Urothelium cell line (cell line): Measurements from ENCODE around the gene DNAJB2.
"Not testable (repeated sequence)": the region's sequence is repeated elsewhere in the genome, so short reads cannot be mapped to it uniquely, and the experiment has no call there.

Experiments used
- DNase-seq: peaks from one replicate; pipeline ENCODE4 v3.0.0; 2011; ENCODE audit warnings: low spot score, mixed read lengths
- FAIRE-seq: peaks from 2 replicates; lab custom pipeline; 2011; peaks lifted over from hg19 to GRCh38; lab: Jason Lieb, UNC

Gene DNAJB2

DNA sequence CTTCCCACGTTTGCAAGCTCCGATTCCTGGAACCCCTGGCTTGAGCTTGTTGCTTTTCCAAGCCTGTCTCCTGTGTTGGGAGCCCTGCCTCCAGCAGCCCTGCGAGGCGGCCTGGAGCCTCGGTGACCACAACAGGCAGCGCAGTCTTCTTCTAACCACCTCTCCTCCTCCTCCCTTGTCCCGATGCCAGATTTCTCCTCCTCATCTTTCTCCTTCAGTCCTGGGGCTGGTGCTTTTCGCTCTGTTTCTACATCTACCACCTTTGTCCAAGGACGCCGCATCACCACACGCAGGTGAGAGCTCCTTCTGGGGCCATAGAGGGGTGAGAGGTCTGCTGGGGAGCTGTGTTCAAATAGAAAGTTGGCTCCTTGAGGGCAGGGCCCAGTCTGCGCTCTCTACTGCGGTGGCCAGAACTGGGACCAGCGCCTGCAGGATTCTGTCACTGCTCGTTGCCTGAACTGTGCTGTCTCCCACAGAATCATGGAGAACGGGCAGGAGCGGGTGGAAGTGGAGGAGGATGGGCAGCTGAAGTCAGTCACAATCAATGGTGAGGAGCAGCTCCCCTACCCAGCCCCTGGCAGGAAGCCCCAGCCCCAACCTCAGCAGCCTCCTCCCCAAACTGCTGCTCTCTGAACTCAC, 3.9 kb downstream of the DNAJB2 start:
- no peak for FAIRE-seq
- no peak for DNase-seq

DNA sequence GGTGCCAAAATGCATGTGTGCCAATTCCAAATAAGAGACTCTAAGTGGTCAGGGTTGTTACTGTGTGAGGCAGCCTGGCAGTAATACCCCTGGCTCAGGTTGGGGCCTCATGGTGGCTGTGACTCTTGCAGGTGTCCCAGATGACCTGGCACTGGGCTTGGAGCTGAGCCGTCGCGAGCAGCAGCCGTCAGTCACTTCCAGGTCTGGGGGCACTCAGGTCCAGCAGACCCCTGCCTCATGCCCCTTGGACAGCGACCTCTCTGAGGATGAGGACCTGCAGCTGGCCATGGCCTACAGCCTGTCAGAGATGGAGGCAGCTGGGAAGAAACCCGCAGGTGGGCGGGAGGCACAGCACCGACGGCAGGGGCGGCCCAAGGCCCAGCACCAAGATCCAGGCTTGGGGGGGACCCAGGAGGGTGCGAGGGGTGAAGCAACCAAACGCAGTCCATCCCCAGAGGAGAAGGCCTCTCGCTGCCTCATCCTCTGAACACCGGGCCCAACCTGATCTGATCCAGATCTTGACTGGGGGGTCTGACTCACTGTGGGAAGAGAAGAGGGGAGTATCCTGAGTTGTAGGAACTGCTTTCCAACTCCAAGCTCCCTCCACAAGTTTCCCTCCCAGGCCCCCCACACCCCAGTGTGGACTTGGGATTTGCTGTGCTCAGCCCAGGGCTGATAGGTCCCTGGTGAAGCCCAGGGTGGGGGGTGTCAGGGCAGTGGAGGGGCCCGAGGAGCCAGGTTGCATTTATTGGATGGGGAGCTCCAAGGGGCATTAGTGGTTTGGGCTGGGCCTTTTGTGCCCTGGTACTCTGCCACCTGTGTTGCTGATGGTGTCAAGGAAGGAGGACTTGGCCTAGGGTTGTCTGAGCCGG, 5.6 kb downstream of the DNAJB2 start:
- DNase-seq (no peak), FAIRE-seq (no peak)

DNA sequence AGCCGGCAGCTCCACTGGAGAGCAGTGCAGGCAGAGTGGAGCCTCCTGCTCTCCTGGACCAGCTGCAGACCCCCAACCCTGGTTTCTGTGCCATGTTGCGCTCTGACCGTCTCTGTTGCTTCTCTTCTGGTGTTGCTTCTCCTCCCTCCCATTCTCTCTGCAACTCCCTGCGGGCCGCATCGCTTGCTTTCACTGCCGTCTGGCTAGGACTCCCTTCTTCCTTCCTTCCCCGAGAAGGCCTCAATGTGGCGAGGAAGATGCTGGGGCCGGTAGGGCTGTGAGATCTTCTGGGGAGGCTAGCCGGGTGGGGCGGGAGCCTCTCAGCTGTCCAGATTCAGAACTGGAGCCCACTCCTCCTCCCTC, 6.2 kb downstream of the DNAJB2 start:
- DNase-seq, result no peak
- no peak for FAIRE-seq

DNA sequence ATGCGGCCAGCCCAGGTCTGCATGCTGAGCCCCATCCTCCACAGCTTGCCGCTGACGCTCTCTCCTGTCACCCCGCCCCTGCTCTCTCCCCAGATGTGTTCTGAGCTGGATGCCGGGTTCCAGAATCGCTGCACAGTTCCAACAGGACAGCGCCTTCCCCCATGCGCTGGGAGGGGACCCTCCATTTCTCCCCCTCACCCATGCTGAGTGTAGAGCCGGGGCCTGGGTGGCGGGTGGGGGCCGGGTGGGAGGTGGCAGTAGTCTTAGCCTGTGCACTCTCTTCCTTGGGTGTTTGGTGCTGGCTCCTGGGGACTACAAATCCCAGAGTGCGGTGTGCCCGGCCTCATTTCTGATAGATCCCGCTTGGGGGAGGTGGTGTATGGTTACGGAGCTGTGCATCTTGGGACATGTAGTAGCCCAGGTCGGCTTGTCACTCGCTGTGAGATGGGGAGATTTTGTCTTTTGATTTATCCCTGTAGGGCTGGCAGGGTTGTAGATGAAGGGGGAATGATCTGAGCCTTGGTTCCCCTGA, 6.8 kb downstream of the DNAJB2 start:
- FAIRE-seq, result peak; percentile 73
- peak; percentile 55 for DNase-seq

DNA sequence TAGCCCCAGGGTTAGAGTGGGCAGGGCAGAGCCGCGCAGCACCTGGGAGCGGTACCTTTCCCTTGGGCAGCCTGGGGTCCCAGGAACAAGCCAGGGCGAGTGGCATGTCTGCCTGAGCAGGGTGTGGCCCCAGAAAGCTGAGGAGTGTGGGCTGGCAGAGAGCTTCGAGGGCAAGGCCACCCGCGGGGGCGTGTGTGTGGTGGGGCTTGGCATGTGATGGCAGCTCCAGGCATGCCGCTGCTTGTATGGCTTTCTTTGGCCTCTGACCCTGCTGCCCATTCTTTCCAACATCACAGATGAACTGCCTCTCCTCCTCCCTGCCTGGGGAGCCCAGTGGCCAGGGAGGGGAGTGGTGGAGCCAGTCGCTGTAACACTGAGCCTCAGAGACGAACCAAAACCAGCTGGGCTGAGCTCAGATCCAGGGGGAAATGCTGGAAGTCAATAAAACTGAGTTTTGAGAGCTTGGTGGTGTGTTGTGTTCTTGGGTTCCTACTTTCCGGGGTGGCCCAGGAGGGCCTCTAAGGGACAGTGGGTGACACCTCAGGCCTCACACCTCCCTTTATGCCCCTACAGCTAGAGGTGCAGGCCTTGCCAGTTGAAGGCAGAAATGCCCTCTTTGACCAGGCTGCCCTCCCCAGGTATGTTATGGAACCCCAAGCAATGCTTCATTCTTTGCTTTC, 7.4 kb downstream of the DNAJB2 start:
- no peak for FAIRE-seq

DNA sequence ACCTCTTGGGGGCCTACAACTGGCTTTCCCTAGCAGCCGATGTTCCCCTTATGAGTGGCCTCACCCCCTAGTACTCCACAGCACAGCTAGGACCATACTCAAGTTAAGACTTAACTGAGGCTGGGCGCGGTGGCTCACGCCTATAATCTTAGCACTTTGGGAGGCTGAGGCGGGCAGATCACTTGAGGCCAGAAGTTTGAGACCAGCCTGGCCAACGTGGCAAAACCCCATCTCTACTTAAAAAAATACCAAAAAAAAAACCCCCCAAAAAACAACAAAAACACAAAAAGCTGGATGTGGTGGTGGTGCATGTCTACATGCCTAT, 7.9 kb downstream of the DNAJB2 start:
- DNase-seq, FAIRE-seq: not testable (repeated sequence)

More for the DNA sequence above, 7.4 kb downstream of the DNAJB2 start:
- no peak for DNase-seq

DNA sequence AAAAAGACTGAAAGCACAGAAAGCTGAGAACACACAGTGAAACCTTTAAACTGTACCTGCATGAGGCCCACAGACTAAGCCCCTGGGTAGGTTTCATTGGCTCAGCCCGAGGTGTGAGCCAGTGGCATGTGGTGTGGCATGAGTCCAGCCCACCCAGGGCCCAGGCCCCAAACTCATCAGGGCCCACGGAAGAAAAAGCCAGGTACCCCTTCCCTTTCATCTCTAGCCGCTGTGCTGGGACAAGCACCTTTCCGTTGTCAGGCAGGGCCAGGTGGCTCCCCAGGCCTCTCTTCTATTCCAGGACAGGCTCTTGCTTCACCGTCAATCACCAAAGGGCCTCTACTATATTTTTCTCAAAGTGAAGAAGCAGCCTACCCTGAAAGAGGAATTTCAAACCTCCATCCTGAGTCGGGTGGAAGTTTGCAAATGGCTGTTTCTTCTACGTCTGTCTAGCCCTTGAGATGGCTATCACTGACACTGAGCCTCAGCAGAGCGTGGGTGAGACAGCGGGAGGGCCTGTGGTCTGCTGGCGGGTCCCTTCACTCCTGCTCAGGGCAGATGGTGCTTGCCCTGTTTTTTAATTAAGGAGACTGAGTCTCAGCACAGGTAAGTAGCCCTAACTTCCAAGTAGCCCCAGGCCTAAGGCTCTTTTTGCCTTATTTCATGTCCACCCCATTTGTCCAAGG, 8.6 kb downstream of the DNAJB2 start:
- FAIRE-seq (no peak), DNase-seq (no peak)

DNA sequence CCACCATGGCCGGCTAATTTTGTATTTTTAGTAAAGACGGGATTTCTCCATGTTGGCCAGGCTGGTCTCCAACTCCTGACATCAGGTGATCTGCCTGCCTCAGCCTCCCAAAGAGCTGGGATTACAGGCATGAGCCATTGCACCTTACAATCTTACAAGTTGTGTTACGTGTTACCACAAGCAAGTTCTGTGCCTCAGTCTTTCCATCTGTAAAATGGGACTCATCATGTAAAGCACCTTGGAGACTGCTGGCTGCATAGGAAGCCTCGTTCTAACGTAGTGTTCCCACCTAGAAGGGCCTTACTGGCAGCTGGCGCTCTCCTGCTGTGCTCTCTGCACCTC, 10.0 kb downstream of the DNAJB2 start:
- no peak for FAIRE-seq

DNA sequence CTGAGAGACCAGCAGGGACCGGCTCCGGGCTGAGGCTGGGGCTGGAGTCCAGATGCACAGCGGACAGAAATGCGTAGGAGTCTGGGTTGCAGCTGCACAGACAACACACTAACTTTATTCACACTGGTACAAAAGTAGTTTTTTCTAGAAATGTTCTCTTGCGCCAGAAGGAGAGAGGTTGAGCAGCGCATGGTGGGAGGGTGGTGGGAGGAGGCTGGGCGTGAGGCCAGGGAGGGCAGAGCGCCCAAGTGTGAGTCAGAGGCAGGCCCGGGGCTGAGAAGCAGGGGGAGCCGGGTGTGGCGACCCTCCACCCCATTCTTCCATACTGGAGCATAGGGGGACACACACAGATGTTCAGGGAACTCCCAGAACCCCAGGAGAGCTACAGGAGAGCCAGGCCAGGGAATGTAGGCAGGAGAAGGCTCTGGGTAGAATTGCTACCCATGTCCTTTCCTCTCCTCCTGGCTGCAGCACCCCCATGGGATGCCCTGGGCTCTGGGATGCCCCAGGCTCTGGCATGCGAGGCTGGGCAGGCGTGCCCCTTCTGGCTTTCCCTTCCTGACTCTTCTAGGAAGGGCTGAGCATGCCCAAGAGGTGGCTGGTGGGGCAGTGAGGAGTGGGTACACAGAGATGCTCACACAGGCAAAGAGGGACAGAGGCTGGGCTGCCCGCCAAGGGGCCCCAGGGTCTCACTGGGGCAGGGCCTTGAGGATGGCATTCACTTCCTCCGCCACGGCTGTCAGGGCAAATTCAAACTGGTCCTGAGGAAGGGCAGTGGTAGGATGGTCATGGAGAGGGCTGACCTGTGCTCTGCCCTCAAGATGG, 10.6 kb downstream of the DNAJB2 start:
- FAIRE-seq, result no peak

More for the DNA sequence above, 10.0 kb downstream of the DNAJB2 start:
- DNase-seq, result no peak

DNA sequence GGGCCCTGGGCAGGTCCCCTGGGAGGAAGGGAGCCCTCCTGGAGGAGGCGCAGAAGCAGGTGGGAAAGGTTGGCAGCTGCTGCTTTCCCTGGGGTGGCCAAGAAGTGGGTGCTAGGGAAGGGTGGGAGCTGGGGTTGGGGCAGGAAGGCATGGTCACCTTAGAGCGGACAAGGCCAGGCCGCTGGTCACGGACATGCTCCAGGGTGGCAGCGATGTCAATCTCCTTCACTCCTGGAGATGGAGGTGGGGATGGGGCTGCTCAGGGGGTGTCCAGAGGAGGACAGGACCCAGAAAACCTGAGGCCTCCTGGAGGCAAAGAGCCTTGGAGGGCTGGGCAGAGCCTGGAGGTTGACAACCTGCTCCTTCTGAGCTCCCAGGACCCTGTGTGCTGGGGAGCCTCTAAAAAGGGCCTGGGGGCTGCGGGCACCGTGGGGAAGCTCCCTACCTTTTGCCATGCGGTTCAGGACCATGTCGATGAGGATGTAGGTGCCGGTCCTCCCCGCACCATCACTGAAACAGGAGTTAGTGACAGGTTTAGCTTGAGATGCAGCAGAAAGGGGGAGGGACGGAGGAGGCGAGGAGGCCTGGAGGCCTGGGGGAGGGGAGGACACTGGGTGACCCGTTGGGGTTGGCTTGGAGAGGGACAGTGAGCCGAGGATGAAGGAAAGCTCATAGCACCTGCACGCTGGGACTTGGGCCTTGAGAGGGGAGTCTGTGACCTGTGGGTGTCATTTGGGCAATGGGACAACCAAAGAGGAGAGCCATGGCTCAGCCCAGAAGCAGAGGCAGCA, 11.4 kb downstream of the DNAJB2 start:
- FAIRE-seq (no peak), DNase-seq (no peak)

More for the DNA sequence above, 10.6 kb downstream of the DNAJB2 start:
- peak; percentile 73 for DNase-seq

DNA sequence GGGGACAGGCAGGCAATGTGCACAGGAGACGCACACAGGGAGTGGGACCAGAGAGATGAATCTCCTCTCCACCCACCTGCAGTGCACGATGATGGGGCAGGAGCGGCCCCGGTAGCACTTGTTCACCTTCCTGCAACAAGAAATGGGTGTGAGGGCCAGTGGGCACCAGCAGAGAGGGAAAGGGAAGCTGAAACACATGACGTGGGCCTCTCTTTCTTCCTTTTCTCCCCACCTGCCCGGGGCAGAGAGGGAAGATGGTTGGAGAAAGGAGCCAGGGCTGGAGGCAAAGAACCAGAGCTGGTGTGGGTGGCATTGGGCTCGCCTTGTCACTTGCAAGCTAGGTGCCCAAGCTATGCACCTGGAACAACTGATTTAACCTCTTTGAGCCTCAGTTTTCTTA, 12.2 kb downstream of the DNAJB2 start:
- DNase-seq (no peak), FAIRE-seq (no peak)

DNA sequence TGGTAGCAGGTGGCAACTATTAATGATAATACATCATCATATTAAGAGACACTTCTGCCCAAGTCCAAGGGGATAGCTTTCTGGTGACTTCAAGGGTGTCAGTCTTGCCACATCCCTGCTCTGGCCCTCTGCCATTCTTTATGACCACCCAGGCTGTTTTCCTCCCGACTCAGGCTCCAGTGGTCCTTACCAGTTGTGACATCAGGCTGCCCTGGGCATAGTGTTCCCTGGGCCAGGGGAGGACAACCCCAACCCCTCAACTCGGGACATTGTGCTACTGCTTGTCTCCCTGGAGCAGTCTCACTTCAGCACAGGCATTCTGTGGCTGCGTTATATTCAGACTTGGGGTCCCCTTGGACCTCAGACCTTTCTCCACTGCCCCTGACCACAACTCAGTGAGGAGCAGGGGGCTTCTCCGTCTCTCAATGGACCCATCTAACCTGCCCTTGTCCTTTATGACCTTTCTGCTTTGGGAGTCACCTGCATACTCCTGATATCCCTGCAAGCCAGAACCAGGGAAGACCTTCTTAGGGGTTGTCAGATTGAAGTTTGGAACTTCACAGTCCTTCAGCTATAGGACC, 12.8 kb downstream of the DNAJB2 start:
- FAIRE-seq, result no peak
- no peak for DNase-seq

DNA sequence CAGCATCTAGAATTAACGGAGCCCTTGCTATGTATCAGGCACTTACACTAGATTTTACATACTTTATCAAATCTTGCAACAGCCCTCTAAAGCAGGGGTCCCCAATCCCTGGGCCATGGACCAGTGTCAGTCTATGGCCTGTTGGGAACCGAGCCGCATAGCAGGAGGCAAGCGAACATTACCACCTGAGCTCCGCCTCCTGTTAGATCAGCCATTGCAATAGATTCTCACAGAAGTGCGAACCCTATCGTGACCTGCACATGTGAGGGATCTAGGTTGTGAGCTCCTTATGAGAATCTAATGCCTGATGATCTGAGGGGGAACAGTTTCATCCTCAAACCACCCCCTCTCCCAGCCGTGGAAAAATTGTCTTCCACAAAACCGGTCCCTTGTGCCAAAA, 13.4 kb downstream of the DNAJB2 start:
- no peak for FAIRE-seq

DNA sequence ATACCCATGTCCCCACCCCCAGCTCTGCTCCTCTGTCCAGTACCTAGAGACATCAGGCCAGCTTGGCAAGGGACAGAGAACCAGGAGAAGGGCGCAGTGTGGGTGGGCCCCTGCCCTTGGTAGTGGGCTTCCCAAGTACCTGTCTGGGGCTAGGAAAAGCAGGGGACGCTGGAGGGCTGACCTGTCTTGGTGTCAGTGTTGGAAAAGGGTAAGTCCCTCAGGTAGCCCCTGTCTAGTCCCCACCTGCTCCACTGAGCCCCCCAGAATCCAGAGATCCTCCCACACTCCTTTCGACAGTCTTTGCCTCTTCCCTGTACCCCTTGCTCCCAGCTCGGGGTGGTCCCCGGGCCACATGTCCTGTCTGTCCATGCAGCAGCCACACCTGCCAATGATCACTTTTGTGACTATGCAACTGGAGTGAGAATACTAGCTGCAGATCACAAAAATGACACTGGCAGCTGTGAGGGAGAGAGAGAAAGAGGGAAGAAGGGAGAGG, 14.6 kb downstream of the DNAJB2 start:
- FAIRE-seq, result peak; percentile 9

More for the DNA sequence above, 13.4 kb downstream of the DNAJB2 start:
- DNase-seq, result no peak

DNA sequence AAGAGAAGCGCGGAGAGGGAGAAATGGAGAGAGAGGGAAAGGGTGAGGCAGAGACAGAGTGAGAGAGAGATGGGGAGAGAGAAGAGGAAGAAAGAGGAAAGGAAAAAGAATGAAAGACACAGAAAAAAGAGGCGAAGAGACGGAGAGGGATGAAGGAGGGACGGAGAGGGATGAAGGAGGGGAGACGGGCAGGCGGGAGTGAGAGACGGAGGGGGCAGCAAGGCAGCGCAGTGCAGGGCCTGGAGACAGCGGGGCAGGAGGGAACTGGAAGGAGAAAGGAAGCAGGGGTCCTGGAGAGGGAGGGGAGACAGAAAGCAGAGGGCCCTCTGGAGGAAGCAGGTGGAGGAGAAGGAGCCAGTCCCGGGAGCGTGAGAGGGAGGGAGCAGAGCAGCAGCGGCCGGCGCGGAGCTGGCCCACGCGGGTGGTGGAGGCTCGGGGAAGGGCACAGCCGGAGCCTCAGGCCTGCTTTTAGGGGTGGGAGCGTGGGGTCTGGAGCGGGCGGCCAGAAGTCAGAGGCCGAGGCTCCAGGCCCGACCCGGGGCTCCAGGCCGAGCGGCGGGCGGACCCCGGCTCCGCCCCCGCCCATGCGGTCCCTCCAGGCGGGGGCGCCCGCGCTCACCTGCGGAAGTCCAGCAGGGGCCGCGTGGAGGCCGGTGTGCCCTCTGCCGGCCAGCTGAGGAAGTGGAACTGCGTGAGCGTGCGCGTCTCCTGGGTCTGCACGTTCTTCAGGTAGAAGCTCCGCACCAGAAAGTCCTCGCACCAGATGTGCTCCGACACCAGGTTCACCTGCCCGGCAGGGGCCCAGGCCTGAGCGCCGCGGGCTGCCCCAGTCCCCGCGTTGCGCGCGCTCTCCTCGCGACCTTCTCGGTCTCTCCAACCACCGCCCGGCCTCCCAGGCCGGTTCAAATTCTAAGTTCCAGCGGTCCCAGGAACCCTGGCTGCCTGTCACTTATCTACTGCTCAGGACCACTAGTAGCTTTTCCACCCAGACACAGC, 15.5 kb downstream of the DNAJB2 start:
- FAIRE-seq (no peak), DNase-seq (peak; percentile 84)

More for the DNA sequence above, 14.6 kb downstream of the DNAJB2 start:
- DNase-seq, result no peak

DNA sequence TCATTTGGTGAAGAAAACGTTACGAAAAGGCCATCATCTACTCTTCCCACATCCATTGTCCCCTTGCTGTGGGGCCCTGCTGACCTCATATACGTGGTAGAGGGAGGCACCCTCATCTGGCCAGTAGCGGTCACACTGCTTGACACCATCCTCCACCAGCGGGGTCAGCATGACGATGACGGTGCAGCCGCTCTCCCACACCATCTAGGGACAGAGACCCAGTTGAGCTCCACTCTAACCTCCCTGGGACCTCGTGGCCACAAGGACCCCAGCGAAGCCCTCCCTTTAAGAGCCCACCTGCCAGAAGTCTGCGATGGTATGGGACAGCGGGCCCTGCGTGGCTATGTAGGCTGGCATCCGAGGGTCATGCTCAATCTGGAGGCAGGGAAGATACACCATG, 17.0 kb downstream of the DNAJB2 start:
- DNase-seq (no peak), FAIRE-seq (no peak)

DNA sequence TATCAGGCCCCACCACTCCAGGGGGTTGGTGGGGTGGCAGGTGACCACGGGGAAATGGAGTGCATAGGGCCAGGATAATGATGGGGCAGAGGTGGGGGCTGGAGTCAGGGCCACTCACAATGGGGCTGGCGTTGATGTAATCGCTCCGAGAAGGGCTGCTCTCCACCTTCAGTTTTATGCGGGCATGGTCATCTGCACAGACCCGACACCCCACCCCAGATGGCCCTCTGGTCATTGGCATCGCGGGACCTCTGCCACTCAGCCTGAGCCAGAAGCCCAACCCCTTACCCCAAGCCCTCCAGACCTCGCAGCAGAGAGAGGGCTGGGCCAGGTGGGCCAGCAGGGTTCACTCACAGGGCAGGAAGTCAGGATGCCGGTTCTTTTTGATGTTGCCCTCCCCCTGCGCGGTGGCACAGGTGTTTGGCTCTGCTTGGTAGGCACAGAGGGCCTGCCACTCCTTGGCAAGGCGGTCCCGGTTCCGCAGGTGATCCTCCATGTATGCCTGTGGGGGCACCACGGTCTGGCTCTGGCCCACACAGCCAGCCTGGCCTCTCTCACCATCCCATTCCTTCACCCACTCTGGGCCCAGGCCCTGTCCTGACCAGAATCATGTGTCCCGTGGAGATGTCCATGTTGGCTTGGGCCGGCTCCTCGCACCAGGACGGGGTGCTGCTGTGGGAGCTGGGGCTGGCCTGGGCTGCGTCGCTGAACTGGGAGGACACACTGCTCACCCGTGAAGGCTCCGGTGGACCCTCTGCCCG, 17.6 kb downstream of the DNAJB2 start:
- FAIRE-seq (no peak), DNase-seq (no peak)
